ENCODE measurements around the gene CHSY1.
A peak's percentile ranks its signal among the peaks of the same experiment; 100 is the strongest.
"Not testable (repeated sequence)": the region's sequence is repeated elsewhere in the genome, so short reads cannot be mapped to it uniquely, and the experiment has no call there.

The CHSY1 gene

GRCh38 chr15:101251830-101252820 lies at the start of gene CHSY1:
Gene CHSY1 (minus strand): TSS chr15:101252048. CDS start chr15:101251456, 592 bp downstream.
- DNase-seq (ENCODE audit: low read depth in 1 of 2, low spot score in 1 of 2): peak; percentile 64 to 77

GRCh38 chr15:101296418-101297405 lies 44.9 kb upstream of the CHSY1 start:
- no peak for DNase-seq (ENCODE audit: low read depth in 1 of 2, low spot score in 1 of 2)

- no peak for DNase-seq (ENCODE audit: low read depth in 1 of 2, low spot score in 1 of 2)
Observed at GRCh38 chr15:101295607-101296161, 43.8 kb upstream of the CHSY1 start.

GRCh38 chr15:101294731-101295606 lies 43.1 kb upstream of the CHSY1 start, which contains the start of gene SNRPA1:
Gene SNRPA1 (minus strand): TSS chr15:101295248. CDS start chr15:101295178, 70 bp downstream.
- peak; percentile 94 to 96 for DNase-seq (ENCODE audit: low read depth in 1 of 2, low spot score in 1 of 2)

- no peak for DNase-seq (ENCODE audit: low read depth in 1 of 2, low spot score in 1 of 2)
Observed at GRCh38 chr15:101293122-101293521, 41.3 kb upstream of the CHSY1 start.

- DNase-seq (ENCODE audit: low read depth in 1 of 2, low spot score in 1 of 2): no peak
Observed at GRCh38 chr15:101288905-101289513, 37.2 kb upstream of the CHSY1 start.

GRCh38 chr15:101287342-101287741 lies 35.5 kb upstream of the CHSY1 start:
- DNase-seq (ENCODE audit: low read depth in 1 of 2, low spot score in 1 of 2): not testable (repeated sequence)

- no peak for DNase-seq (ENCODE audit: low read depth in 1 of 2, low spot score in 1 of 2)
Observed at GRCh38 chr15:101286471-101287114, 34.7 kb upstream of the CHSY1 start.

- DNase-seq (ENCODE audit: low read depth in 1 of 2, low spot score in 1 of 2): no peak
Observed at GRCh38 chr15:101283931-101284330, 32.1 kb upstream of the CHSY1 start.

- DNase-seq (ENCODE audit: low read depth in 1 of 2, low spot score in 1 of 2): no peak
Observed at GRCh38 chr15:101280007-101280406, 28.2 kb upstream of the CHSY1 start.

GRCh38 chr15:101277943-101278564 lies 26.2 kb upstream of the CHSY1 start:
- DNase-seq (ENCODE audit: low read depth in 1 of 2, low spot score in 1 of 2): no peak

- peak; percentile 74 to 84 for DNase-seq (ENCODE audit: low read depth in 1 of 2, low spot score in 1 of 2)
Observed at GRCh38 chr15:101277038-101277822, 25.4 kb upstream of the CHSY1 start, which contains the start of gene SELENOS. Gene SELENOS (minus strand): TSS chr15:101277485. CDS start chr15:101277417, 68 bp downstream.

GRCh38 chr15:101276501-101277037 lies 24.7 kb upstream of the CHSY1 start:
- DNase-seq (ENCODE audit: low read depth in 1 of 2, low spot score in 1 of 2): no peak

- no peak for DNase-seq (ENCODE audit: low read depth in 1 of 2, low spot score in 1 of 2)
Observed at GRCh38 chr15:101275018-101275417, 23.2 kb upstream of the CHSY1 start.

- no peak for DNase-seq (ENCODE audit: low read depth in 1 of 2, low spot score in 1 of 2)
Observed at GRCh38 chr15:101273534-101273933, 21.7 kb upstream of the CHSY1 start.

GRCh38 chr15:101272584-101272983 lies 20.7 kb upstream of the CHSY1 start:
- DNase-seq (ENCODE audit: low read depth in 1 of 2, low spot score in 1 of 2): no peak

GRCh38 chr15:101269479-101270223 lies 17.8 kb upstream of the CHSY1 start:
- DNase-seq (ENCODE audit: low read depth in 1 of 2, low spot score in 1 of 2): no peak

Measured in activated T-helper 1 cell treated with anti-CD3 and anti-CD28 coated beads, Interleukin-2, amount 50 U/mL, for 16 hours (primary cell).